ENCODE results near the gene SGCD.

SGCD gene

DNA sequence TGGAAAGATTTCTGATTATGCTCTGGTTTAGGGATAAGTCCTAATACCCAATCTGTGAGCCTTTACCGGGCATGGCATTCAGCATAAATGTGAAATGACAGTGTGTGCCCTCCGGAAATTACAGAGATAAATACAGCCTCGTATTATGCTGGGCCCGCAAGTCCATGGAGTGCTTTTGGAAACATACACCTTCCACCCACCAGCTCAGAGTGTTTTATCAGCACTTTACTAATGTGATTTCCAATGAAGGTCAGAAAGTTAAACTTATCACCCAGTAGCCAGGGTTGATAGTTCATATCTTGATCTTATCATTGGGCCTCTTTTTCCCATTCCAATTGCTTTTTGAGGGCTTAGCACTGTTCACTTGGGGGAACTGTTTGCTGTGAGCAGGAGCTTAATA lies 94.8 kb downstream of the SGCD start:
- Mint-ChIP-seq H3K9me3 (no peaks in the 10 kb centered on the region), H3K27me3 (no peaks in the 10 kb centered on the region), H3K4me3 (no peak overlapping the region), H3K27ac (no peak overlapping the region), H3K4me1 (ENCODE audit: low read depth in 2 of 2) (no peaks in the 10 kb centered on the region), H3K36me3 (ENCODE audit: insufficient read depth) (no peaks in the 10 kb centered on the region)
- ATAC-seq (replicated peaks) = no peak
- DNase-seq = no peak

DNA sequence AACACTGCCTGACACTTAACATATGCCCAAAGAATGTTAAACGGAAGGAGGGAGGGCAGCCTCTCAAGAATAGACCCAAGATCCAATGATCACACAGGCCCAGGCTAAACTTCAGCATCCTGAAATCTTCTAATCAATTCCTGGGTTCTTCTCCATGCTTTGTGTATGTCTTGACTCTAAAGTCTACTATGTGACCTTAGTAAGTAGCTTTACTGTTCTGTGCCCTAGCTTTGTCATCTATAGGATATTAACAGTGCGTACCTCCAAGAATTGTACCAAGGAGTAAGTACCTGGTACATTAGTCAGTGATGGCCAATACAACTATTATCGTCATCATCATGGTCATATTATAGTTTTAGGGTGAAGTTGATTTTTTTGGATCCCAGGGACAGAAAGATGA lies 96.6 kb downstream of the SGCD start:
- peaks cover 0 to 1% of the 10 kb centered on the region in 2 donors for H3K9me3 Mint-ChIP-seq
- DNase-seq = no peak
- no peaks in the 10 kb centered on the region for H3K4me1 Mint-ChIP-seq (ENCODE audit: low read depth in 2 of 2)
- H3K36me3 Mint-ChIP-seq (ENCODE audit: insufficient read depth) = no peaks in the 10 kb centered on the region
- H3K27me3 Mint-ChIP-seq = peaks cover 0 to 9% of the 10 kb centered on the region in 2 donors
- ATAC-seq (replicated peaks) = no peak
- H3K4me3 Mint-ChIP-seq = no peak overlapping the region
- H3K27ac Mint-ChIP-seq = no peak overlapping the region

DNA sequence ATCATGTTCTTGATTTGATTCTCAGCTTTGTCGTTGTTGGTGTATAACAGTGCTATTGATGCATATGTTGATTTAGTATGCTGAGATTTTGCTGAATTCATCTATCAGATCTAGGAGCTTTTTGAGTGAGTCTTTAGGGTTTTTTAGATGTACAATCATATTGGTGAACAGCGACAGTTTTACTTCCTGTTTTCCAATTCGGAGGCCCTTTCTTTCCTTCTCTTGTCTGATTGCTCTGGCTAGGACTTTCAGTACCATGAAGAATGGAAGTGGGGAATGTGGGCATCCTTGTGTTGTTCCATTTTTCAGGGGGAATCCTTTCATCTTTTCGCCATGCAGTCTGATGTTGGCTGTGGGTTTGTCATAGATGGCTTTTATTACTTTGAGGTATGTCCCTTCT lies 100.4 kb downstream of the SGCD start:
- H3K4me3 Mint-ChIP-seq = no peak overlapping the region
- no peak overlapping the region for H3K27ac Mint-ChIP-seq
- no peaks in the 10 kb centered on the region for H3K4me1 Mint-ChIP-seq (ENCODE audit: low read depth in 2 of 2)
- no peak for ATAC-seq (replicated peaks)
- peaks cover 6 to 33% of the 10 kb centered on the region in 2 donors for H3K27me3 Mint-ChIP-seq
- DNase-seq = no peak
- no peaks in the 10 kb centered on the region for H3K36me3 Mint-ChIP-seq (ENCODE audit: insufficient read depth)
- H3K9me3 Mint-ChIP-seq = peaks cover 0 to 1% of the 10 kb centered on the region in 2 donors

GRCh38 chr5:156431956-156432829 lies 105.2 kb downstream of the SGCD start:
- H3K9me3 Mint-ChIP-seq = peaks cover 0 to 1% of the 10 kb centered on the region in 2 donors
- no peak overlapping the region for H3K4me3 Mint-ChIP-seq
- ATAC-seq (replicated peaks) (no peak), DNase-seq (no peak)
- H3K27me3 Mint-ChIP-seq = peaks cover 12 to 62% of the 10 kb centered on the region in 2 donors
- no peak overlapping the region for H3K27ac Mint-ChIP-seq
- no peaks in the 10 kb centered on the region for H3K4me1 Mint-ChIP-seq (ENCODE audit: low read depth in 2 of 2)
- no peaks in the 10 kb centered on the region for H3K36me3 Mint-ChIP-seq (ENCODE audit: insufficient read depth)

DNA sequence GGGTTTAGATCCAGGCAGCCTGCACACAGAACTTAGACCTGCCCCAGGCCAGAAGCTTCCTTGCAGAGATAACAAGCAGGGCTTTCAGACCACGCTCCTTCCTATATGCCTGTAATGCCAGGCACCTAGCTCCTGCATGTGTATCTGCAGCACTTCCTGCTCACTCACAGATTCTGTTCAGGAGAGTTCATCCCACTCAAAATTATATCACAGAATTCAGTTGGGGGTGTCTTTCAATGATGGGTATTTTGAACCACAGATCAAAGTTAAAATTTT lies 105.8 kb downstream of the SGCD start:
- DNase-seq = no peak
- H3K4me3 Mint-ChIP-seq = no peak overlapping the region

GRCh38 chr5:156434471-156434870 lies 107.5 kb downstream of the SGCD start:
- H3K4me3 Mint-ChIP-seq = no peak overlapping the region
- ATAC-seq (replicated peaks) (no peak), DNase-seq (no peak)
- no peaks in the 10 kb centered on the region for H3K4me1 Mint-ChIP-seq (ENCODE audit: low read depth in 2 of 2)
- no peaks in the 10 kb centered on the region for H3K36me3 Mint-ChIP-seq (ENCODE audit: insufficient read depth)
- H3K9me3 Mint-ChIP-seq = peaks cover 0 to 1% of the 10 kb centered on the region in 2 donors
- H3K27ac Mint-ChIP-seq = no peak overlapping the region
- H3K27me3 Mint-ChIP-seq = peaks cover 18 to 62% of the 10 kb centered on the region in 2 donors

More for the DNA sequence above, 105.8 kb downstream of the SGCD start:
- no peak for ATAC-seq (replicated peaks)
- Mint-ChIP-seq H3K27ac (no peak overlapping the region), H3K27me3 (peaks cover 17 to 67% of the 10 kb centered on the region in 2 donors), H3K4me1 (ENCODE audit: low read depth in 2 of 2) (no peaks in the 10 kb centered on the region), H3K36me3 (ENCODE audit: insufficient read depth) (no peaks in the 10 kb centered on the region), H3K9me3 (peaks cover 0 to 3% of the 10 kb centered on the region in 2 donors)

- Mint-ChIP-seq H3K36me3 (ENCODE audit: insufficient read depth) (no peaks in the 10 kb centered on the region), H3K4me3 (no peak overlapping the region), H3K27me3 (peaks cover 22 to 67% of the 10 kb centered on the region in 2 donors), H3K4me1 (ENCODE audit: low read depth in 2 of 2) (no peaks in the 10 kb centered on the region), H3K9me3 (peaks cover 0 to 1% of the 10 kb centered on the region in 2 donors), H3K27ac (no peak overlapping the region)
- DNase-seq (no peak), ATAC-seq (replicated peaks) (no peak)
Measured at GRCh38 chr5:156435101-156435500, 108.1 kb downstream of the SGCD start.

DNA sequence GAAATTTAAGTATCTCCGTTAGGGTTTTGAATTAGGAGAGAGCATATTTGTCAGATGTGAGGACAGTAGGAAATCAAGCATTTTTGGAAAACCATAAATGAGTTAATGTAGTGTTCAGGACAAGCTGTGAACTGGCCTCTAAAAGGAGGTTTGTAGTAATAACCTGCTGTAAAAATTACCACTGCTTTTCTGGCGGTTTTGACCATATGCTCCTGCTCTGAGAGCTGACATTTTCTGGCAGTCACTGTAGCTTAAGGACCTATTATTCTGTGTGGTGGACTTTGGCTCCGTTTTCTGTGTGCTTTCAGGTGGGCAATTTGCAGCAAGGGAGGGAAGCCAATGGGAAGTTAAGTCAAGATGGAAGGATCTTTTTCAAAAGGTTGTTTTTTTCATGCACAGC lies 111.1 kb downstream of the SGCD start:
- Mint-ChIP-seq H3K4me3 (no peak overlapping the region), H3K36me3 (ENCODE audit: insufficient read depth) (no peaks in the 10 kb centered on the region), H3K4me1 (ENCODE audit: low read depth in 2 of 2) (no peaks in the 10 kb centered on the region), H3K9me3 (peaks cover 0 to 1% of the 10 kb centered on the region in 2 donors), H3K27me3 (peaks cover 21 to 43% of the 10 kb centered on the region in 2 donors), H3K27ac (no peak overlapping the region)
- DNase-seq (no peak), ATAC-seq (replicated peaks) (no peak)

- Mint-ChIP-seq H3K4me1 (ENCODE audit: low read depth in 2 of 2) (no peaks in the 10 kb centered on the region), H3K36me3 (ENCODE audit: insufficient read depth) (no peaks in the 10 kb centered on the region), H3K9me3 (no peaks in the 10 kb centered on the region), H3K4me3 (no peak overlapping the region), H3K27me3 (peaks cover 40 to 62% of the 10 kb centered on the region in 2 donors), H3K27ac (no peak overlapping the region)
- DNase-seq = no peak
- no peak for ATAC-seq (replicated peaks)
Measured at GRCh38 chr5:156444753-156445291, 117.9 kb downstream of the SGCD start.

- H3K9me3 Mint-ChIP-seq = no peaks in the 10 kb centered on the region
Measured at GRCh38 chr5:156446526-156446925, 119.6 kb downstream of the SGCD start.

GRCh38 chr5:156450778-156451177 lies 123.8 kb downstream of the SGCD start:
- H3K4me3 Mint-ChIP-seq = no peak overlapping the region
- no peak for ATAC-seq (replicated peaks)
- H3K27me3 Mint-ChIP-seq = peaks cover 8 to 37% of the 10 kb centered on the region in 2 donors
- H3K36me3 Mint-ChIP-seq (ENCODE audit: insufficient read depth) = no peaks in the 10 kb centered on the region
- no peaks in the 10 kb centered on the region for H3K4me1 Mint-ChIP-seq (ENCODE audit: low read depth in 2 of 2)
- no peak overlapping the region for H3K27ac Mint-ChIP-seq
- no peak for DNase-seq
- no peaks in the 10 kb centered on the region for H3K9me3 Mint-ChIP-seq

More at GRCh38 chr5:156446526-156446925, 119.6 kb downstream of the SGCD start:
- no peaks in the 10 kb centered on the region for H3K4me1 Mint-ChIP-seq (ENCODE audit: low read depth in 2 of 2)
- no peaks in the 10 kb centered on the region for H3K36me3 Mint-ChIP-seq (ENCODE audit: insufficient read depth)
- peaks cover 29 to 56% of the 10 kb centered on the region in 2 donors for H3K27me3 Mint-ChIP-seq
- H3K4me3 Mint-ChIP-seq = no peak overlapping the region
- no peak for DNase-seq
- no peak overlapping the region for H3K27ac Mint-ChIP-seq
- ATAC-seq (replicated peaks) = no peak

DNA sequence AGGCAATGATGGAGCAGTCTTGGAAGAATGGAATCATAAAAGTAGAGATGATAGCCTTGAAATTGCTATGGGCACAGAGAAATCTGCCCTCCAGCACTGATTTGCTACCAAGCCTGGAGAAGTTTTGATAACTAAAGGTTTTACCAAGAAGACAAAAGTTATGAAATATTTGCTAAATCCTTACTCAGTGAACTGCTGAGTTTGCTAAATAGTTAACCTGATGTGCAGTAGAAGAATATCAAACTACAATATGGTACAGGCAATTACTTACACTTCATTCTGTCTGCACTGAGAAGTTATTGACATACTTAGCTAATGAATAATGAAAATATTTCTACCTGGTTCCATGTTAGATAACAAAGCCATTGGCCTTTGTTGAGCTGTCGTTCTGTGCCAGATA lies 124.5 kb downstream of the SGCD start:
- H3K27ac Mint-ChIP-seq = no peak overlapping the region
- H3K27me3 Mint-ChIP-seq = peaks cover 1 to 30% of the 10 kb centered on the region in 2 donors
- ATAC-seq (replicated peaks) (no peak), DNase-seq (no peak)
- H3K4me3 Mint-ChIP-seq = no peak overlapping the region
- no peaks in the 10 kb centered on the region for H3K4me1 Mint-ChIP-seq (ENCODE audit: low read depth in 2 of 2)
- H3K9me3 Mint-ChIP-seq = no peaks in the 10 kb centered on the region
- H3K36me3 Mint-ChIP-seq (ENCODE audit: insufficient read depth) = no peaks in the 10 kb centered on the region

- Mint-ChIP-seq H3K9me3 (no peaks in the 10 kb centered on the region), H3K27me3 (peaks cover 0 to 19% of the 10 kb centered on the region in 2 donors), H3K4me3 (no peak overlapping the region), H3K4me1 (ENCODE audit: low read depth in 2 of 2) (no peaks in the 10 kb centered on the region), H3K36me3 (ENCODE audit: insufficient read depth) (no peaks in the 10 kb centered on the region), H3K27ac (no peak overlapping the region)
- DNase-seq = no peak
- ATAC-seq (replicated peaks) = no peak
Measured at GRCh38 chr5:156456857-156457256, 129.9 kb downstream of the SGCD start.

- Mint-ChIP-seq H3K9me3 (no peaks in the 10 kb centered on the region), H3K4me3 (no peak overlapping the region), H3K4me1 (ENCODE audit: low read depth in 2 of 2) (no peaks in the 10 kb centered on the region), H3K27ac (no peak overlapping the region), H3K27me3 (peaks cover 0 to 9% of the 10 kb centered on the region in 2 donors), H3K36me3 (ENCODE audit: insufficient read depth) (no peaks in the 10 kb centered on the region)
- DNase-seq (no peak), ATAC-seq (replicated peaks) (no peak)
Measured at GRCh38 chr5:156459812-156460385, 132.9 kb downstream of the SGCD start.
